Activated CD8-positive, alpha-beta T cell treated with anti-CD3 and anti-CD28 coated beads for 36 hours (primary cell): ENCODE results near the gene GON7. TPM values are rescaled to one million over a fixed set of nuclear protein-coding genes. Genes with fewer than 3 reads are reported as not detected.
A peak's percentile ranks its signal among the peaks of the same experiment; 100 is the strongest.
"Not testable (repeated sequence)": the region's sequence is repeated elsewhere in the genome, so short reads cannot be mapped to it uniquely, and the experiment has no call there.

ENCODE experiments used
- ATAC-seq: fragments of 200-7000 bp; cut with Tn5 transposase; one replicate; pipeline ENCODE4 v1.10.0; 2021; ENCODE audit warnings: mild to moderate bottlenecking, moderate library complexity
- CTCF ChIA-PET: fragments of 350-600 bp; sonication (Branson Sonifier 250); formaldehyde crosslinking; loops from one replicate; lab custom pipeline; 2021; ENCODE audit warnings: antibody characterized with exemption; lab: Charles Lee
- POLR2A ChIA-PET: fragments of 350-600 bp; sonication (Branson Sonifier 250); formaldehyde crosslinking; loops from one replicate; lab custom pipeline; 2021; ENCODE audit warnings: antibody characterized with exemption; lab: Charles Lee
- DNase-seq: peaks from one replicate; pipeline ENCODE4 v3.0.0-alpha.2; 2020
- H3K27ac Mint-ChIP-seq: one replicate; pipeline ENCODE4 v1.8.0; 2021; ENCODE audit warnings: mild to moderate bottlenecking, mixed read lengths
- H3K27me3 Mint-ChIP-seq: one replicate; pipeline ENCODE4 v1.8.0; 2021; ENCODE audit warnings: mixed read lengths
- H3K36me3 Mint-ChIP-seq: one replicate; pipeline ENCODE4 v1.8.0; 2021; ENCODE audit warnings: low read depth, mixed read lengths
- H3K4me1 Mint-ChIP-seq: one replicate; pipeline ENCODE4 v1.8.0; 2021; ENCODE audit warnings: low read depth, mixed read lengths
- H3K4me3 Mint-ChIP-seq: one replicate; pipeline ENCODE4 v1.8.0; 2021; ENCODE audit warnings: mild to moderate bottlenecking, moderate library complexity, mixed read lengths
- H3K9me3 Mint-ChIP-seq: one replicate; pipeline ENCODE4 v1.8.0; 2021; ENCODE audit warnings: mixed read lengths
- intact Hi-C: fragments of 100-400 bp; cut with micrococcal nuclease; formaldehyde crosslinking; loops from one replicate; pipeline ENCODE4 v1.10.0; 2022
- total RNA-seq, 2 experiments: library from RNA; stranded (reverse); gene quantifications; one replicate each; pipeline ENCODE4 v1.2.3, GENCODE V29; 2021
- TF ChIP-seq, protein P1 (sequence below): fragments of 200-600 bp; IDR thresholded peaks from one replicate; pipeline ENCODE4 v1.8.0; 2022; ENCODE audit warnings: antibody characterized with exemption, mild to moderate bottlenecking

GON7 gene
- total RNA-seq, 2 experiments from 2014 or later, result 15.6 to 16.8 TPM

DNA sequence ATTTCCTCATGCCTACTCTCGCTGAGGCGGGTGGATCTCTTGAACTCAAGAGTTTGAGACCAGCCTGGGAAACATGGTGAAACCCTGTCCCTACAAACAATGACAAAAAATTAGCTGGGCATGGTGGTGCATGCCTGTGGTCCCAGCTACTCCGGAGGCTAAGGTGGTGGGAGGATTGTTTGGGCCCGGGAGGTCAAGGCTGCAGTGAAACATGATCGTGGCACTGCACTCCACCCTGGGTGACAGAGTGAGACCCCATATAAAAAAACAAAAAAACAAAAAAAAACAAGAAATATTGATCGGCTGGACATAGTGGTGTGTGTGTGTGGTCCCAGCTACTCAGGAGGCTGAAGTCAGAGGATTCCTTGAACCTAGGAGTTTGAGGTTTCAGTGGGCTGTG, 31.4 kb downstream of the GON7 start:
- ChIA-PET POLR2A (interaction anchor here (0.8 to 1.3 kb wide), 2 partner anchors 9 to 31 kb away, joined by 3 read pairs; partner anchors contain the start of genes GON7 and MOAP1), CTCF (interaction anchor here (1.2 to 2.4 kb wide), 6 partner anchors 9 to 62 kb away, joined by 3 to 10 read pairs (median 5); partner anchors contain the start of genes LYSET and MOAP1)
- no peaks in the 10 kb centered on the region for H3K27me3 Mint-ChIP-seq
- TF ChIP-seq, protein P1, sequence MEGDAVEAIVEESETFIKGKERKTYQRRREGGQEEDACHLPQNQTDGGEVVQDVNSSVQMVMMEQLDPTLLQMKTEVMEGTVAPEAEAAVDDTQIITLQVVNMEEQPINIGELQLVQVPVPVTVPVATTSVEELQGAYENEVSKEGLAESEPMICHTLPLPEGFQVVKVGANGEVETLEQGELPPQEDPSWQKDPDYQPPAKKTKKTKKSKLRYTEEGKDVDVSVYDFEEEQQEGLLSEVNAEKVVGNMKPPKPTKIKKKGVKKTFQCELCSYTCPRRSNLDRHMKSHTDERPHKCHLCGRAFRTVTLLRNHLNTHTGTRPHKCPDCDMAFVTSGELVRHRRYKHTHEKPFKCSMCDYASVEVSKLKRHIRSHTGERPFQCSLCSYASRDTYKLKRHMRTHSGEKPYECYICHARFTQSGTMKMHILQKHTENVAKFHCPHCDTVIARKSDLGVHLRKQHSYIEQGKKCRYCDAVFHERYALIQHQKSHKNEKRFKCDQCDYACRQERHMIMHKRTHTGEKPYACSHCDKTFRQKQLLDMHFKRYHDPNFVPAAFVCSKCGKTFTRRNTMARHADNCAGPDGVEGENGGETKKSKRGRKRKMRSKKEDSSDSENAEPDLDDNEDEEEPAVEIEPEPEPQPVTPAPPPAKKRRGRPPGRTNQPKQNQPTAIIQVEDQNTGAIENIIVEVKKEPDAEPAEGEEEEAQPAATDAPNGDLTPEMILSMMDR, result no peak
- H3K36me3 Mint-ChIP-seq, result no peaks in the 10 kb centered on the region
- H3K4me3 Mint-ChIP-seq, result no peak overlapping the region
- intact Hi-C loops, result no loop called here
- H3K4me1 Mint-ChIP-seq, result peaks cover 1% of the 10 kb centered on the region
- no peak for DNase-seq
- no peaks in the 10 kb centered on the region for H3K9me3 Mint-ChIP-seq
- no peak for ATAC-seq
- no peak overlapping the region for H3K27ac Mint-ChIP-seq

DNA sequence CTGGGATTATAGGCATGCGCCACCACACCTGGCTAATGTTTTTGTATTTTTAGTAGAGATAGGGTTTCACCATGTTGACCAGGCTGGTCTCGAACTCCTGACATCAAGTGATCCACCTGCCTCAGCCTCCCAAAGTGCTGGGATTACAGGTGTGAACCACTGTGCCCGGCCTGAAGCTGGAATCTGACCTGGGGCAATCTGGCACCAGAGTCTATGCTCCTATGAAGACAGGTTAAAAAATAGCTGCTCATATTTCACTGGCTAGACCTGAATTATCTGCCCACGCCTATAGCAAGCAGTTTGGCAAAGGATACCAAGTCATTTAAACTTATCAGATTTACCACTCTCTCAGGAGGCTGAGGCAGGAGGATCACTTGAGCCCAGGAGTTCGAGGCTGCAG, 32.1 kb downstream of the GON7 start:
- H3K27me3 Mint-ChIP-seq, H3K27ac Mint-ChIP-seq, H3K4me3 Mint-ChIP-seq, DNase-seq, H3K36me3 Mint-ChIP-seq, H3K9me3 Mint-ChIP-seq, ATAC-seq, H3K4me1 Mint-ChIP-seq, intact Hi-C loops: not testable (repeated sequence)
- ChIA-PET POLR2A (interaction anchor here (1.3 kb wide), 1 partner anchor 10 kb away, joined by 3 read pairs; the partner anchor contains the start of gene MOAP1), CTCF (interaction anchor here (1.2 to 2.4 kb wide), 3 partner anchors 14 to 43 kb away, joined by 4 to 10 read pairs (median 4); no protein-coding TSS in a partner anchor)

DNA sequence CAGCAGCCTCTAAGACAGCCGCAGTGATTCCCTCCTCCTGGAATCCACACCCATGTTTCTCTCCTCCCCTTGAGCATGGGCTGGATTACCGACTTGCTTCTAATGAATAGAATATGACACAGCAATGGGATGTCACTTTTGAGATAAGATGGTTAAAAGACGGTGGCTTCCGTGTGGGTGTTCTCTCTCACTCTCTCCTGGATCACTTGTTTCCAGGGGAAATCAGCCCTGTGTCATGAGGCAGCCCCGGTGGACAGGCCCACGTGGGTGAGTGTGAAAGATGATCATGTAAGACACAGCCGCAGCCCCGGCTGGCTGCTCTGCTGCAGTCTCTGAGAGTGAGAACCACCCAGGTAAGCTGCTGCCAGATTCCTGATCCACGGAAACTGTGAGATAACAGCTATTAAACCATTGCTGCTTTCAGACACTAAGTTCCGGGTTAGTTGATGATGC, 32.9 kb downstream of the GON7 start:
- TF ChIP-seq, protein P1, result no peak
- intact Hi-C loops, result no loop called here
- H3K4me3 Mint-ChIP-seq, result no peak overlapping the region
- ChIA-PET POLR2A (no interaction called here), CTCF (interaction anchor here (1.4 to 1.5 kb wide), 2 partner anchors 10 to 61 kb away, joined by 6 to 8 read pairs; no protein-coding TSS in a partner anchor)
- no peak for ATAC-seq
- H3K27me3 Mint-ChIP-seq, result no peaks in the 10 kb centered on the region
- no peak overlapping the region for H3K27ac Mint-ChIP-seq
- H3K4me1 Mint-ChIP-seq, result peaks cover 1% of the 10 kb centered on the region
- no peaks in the 10 kb centered on the region for H3K36me3 Mint-ChIP-seq
- H3K9me3 Mint-ChIP-seq, result no peaks in the 10 kb centered on the region
- peak; percentile 22 for DNase-seq

DNA sequence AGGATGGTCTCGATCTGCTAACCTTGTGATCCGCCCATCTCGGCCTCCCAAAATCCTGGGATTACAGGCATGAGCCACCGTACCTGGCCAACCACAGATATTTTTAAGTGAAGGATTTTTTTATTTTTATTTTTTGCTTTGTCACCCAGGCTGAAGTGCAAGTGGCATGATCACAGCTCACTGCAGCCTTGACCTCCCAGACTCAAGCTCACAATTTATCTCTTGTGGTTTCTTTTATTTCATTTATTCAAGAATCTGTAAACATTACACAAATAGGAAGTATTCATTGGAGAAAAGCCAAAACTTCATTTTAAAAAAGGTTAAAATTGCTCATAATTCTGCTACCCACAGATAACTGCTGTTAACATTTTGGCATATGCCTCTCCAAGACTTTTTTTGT, 35.5 kb downstream of the GON7 start:
- intact Hi-C loops, result no loop called here
- DNase-seq, result no peak
- no peaks in the 10 kb centered on the region for H3K27me3 Mint-ChIP-seq
- H3K27ac Mint-ChIP-seq, result no peak overlapping the region
- ChIA-PET CTCF (no interaction called here), POLR2A (no interaction called here)
- ATAC-seq, result no peak
- no peaks in the 10 kb centered on the region for H3K9me3 Mint-ChIP-seq
- H3K4me1 Mint-ChIP-seq, result no peaks in the 10 kb centered on the region
- no peaks in the 10 kb centered on the region for H3K36me3 Mint-ChIP-seq
- TF ChIP-seq, protein P1, result no peak
- no peak overlapping the region for H3K4me3 Mint-ChIP-seq

DNA sequence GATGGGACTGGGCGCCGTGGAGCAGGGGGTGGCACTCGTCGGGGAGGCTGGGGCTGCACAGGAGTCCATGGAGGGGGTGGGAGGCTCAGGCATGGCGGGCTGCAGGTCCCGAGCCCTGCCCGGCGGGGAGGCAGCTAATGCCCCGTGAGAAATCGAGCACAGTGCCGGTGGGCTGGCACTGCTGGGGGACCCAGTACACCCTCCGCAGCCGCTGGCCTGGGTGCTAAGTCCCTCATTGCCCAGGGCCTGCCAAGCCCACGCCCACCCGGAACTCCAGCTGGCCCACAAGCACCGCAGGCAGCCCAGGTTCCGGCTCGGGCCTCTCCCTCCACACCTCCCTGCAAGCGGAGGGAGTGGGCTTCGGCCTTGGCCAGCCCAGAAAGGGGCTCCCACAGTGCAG, 36.7 kb downstream of the GON7 start:
- ATAC-seq, H3K27ac Mint-ChIP-seq, H3K27me3 Mint-ChIP-seq, intact Hi-C loops, POLR2A ChIA-PET, H3K9me3 Mint-ChIP-seq, DNase-seq, H3K36me3 Mint-ChIP-seq, H3K4me1 Mint-ChIP-seq, H3K4me3 Mint-ChIP-seq: not testable (repeated sequence)
- CTCF ChIA-PET, result interaction anchor here (1.2 to 2.9 kb wide), 2 partner anchors 8 to 49 kb away, joined by 3 to 16 read pairs; no protein-coding TSS in a partner anchor

DNA sequence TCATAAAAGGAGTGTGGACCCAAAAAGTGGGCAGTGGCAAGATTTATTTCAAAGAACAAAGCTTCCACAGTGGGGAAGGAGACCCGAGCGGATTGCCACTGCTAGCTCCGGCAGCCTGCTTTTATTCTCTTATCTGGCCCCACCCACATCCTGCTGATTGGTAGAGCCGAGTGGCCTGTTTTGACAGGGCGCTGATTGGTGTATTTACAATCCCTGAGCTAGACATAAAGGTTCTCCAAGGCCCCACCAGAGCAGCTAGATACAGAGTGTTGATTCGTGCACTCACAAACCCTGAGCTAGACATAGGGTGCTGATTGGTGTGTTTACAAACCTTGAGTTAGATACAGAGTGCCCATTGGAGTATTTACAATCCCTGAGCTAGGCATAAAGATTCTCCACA, 37.2 kb downstream of the GON7 start:
- H3K4me3 Mint-ChIP-seq, H3K27me3 Mint-ChIP-seq, H3K4me1 Mint-ChIP-seq, H3K36me3 Mint-ChIP-seq, H3K27ac Mint-ChIP-seq, intact Hi-C loops, POLR2A ChIA-PET, H3K9me3 Mint-ChIP-seq, ATAC-seq, DNase-seq: not testable (repeated sequence)
- CTCF ChIA-PET, result interaction anchor here (0.9 to 2.9 kb wide), 3 partner anchors 9 to 217 kb away, joined by 3 to 16 read pairs (median 3); no protein-coding TSS in a partner anchor

DNA sequence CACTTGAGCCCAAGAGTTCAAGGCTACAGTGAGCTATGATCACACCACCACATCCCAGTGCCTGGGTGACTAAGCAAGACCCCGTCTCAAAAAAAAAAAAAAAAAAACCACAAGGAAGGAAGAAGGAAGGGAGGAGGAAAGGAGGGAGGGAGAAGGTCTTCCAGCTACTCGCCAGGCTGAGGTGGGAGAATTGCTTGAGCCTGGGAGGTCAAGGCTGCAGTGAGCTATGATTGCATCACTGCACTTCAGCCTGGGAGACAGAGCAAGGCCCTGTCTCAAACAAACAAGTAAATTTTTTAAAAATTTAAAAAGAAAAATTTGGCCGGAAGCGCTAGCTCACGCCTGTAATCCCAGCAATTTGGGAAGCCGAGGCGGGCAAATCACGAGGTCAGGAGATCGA, 38.3 kb downstream of the GON7 start:
- ATAC-seq, H3K27ac Mint-ChIP-seq, H3K36me3 Mint-ChIP-seq, intact Hi-C loops, H3K4me1 Mint-ChIP-seq, H3K27me3 Mint-ChIP-seq, DNase-seq, H3K9me3 Mint-ChIP-seq, H3K4me3 Mint-ChIP-seq, POLR2A ChIA-PET: not testable (repeated sequence)
- CTCF ChIA-PET, result interaction anchor here (2.9 kb wide), 1 partner anchor 10 kb away, joined by 16 read pairs; no protein-coding TSS in a partner anchor

DNA sequence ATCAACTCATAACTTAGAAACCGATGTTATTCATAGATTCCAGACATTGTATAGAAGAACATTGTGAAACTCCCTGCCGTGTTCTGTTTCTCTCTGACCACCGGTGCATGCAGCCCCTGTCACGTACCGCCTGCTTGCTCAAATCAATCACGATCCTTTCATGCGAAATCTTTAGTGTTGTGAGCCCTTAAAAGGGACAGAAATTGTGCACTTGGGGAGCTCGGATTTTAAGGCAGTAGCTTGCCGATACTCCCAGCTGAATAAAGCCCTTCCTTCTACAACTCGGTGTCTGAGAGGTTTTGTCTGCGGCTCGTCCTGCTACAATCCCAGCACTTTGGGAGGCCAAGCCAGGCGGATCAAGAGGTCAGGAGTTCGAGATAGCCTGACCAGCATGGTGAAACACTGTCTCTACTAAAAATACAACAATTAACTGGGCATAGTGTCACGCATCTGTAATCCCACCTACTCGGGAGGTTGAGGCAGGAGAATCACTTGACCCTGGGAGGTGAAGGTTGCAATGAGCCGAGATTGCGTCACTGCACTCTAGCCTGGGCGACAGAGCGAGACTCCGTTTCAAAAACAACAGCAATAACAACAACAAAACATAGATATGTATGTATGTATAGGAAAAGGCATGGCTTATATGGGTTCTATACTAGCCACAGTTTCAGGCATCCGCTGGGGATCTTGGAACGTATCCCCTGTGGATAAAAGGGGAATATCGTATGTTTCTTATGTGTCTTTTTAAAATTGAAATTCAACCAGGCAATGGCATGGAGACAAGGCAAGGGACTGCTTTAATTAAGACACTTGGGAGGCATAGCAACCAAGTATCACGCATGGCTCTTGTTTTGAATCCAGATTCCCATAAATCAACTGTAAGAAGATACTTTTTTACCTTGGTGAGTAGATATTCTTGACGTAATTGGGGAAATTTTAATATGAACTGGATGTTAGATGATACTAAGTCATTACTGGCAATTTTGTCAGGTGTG, 41.3 kb downstream of the GON7 start:
- H3K27me3 Mint-ChIP-seq, CTCF ChIA-PET, H3K4me3 Mint-ChIP-seq, intact Hi-C loops, H3K36me3 Mint-ChIP-seq, H3K9me3 Mint-ChIP-seq, H3K27ac Mint-ChIP-seq, POLR2A ChIA-PET, DNase-seq, H3K4me1 Mint-ChIP-seq, ATAC-seq: not testable (repeated sequence)
